GM12878 (cell line): ENCODE measurements around the gene HM13. TPM values are rescaled to one million over a fixed set of nuclear protein-coding genes. Genes with fewer than 3 reads are reported as not detected.

Experiments used
- ATAC-seq: fragments of 200-7000 bp; cut with Tn5 transposase; 3 replicates; pipeline ENCODE4 v1.9.1; 2020; ENCODE audit warnings: mild to moderate bottlenecking, moderate library complexity
- BruUV-seq: library from RNA; stranded (reverse); fragments of 400-500 nt; replicated peaks from 2 replicates; lab custom pipeline; 2021; lab: Mats Ljungman, UMichigan
- CTCF ChIA-PET: fragments of 300-600 bp; sonication (Branson Sonifier 250); formaldehyde crosslinking; extraction: SDS; loops from one replicate; lab custom pipeline; 2021; ENCODE audit warnings: inconsistent platforms; lab: Yijun Ruan, JAX
- POLR2A ChIA-PET: fragments of 350-600 bp; formaldehyde crosslinking; extraction: SDS; loops from one replicate; lab custom pipeline; 2021; ENCODE audit warnings: inconsistent platforms; lab: Charles Lee
- RAD21 ChIA-PET: fragments of 300-600 bp; sonication (Branson Sonifier 250); formaldehyde crosslinking; loops from one replicate; lab custom pipeline; 2023; ENCODE audit warnings: antibody characterized with exemption; ENCODE audit not compliant: unreplicated experiment; lab: Charles Lee
- SMC1A ChIA-PET: fragments of 300-600 bp; sonication (Branson Sonifier 250); formaldehyde crosslinking; loops from one replicate; lab custom pipeline; 2023; ENCODE audit not compliant: unreplicated experiment, uncharacterized antibody; lab: Charles Lee
- DNase-seq: peaks from one replicate; pipeline ENCODE4 v3.0.0-alpha.2; 2011; ENCODE audit warnings: low read depth, low spot score
- FAIRE-seq: peaks from 3 replicates; lab custom pipeline; 2011; peaks lifted over from hg19 to GRCh38; lab: Jason Lieb, UNC
- H2AFZ ChIP-seq: 2 replicates; pipeline ENCODE4 v1.6.0; 2011; ENCODE audit warnings: low read depth, low read length, control low read depth; ENCODE audit not compliant: control insufficient read depth
- H3K27ac ChIP-seq: 2 replicates; pipeline ENCODE4 v1.5.1; 2011; ENCODE audit warnings: control low read depth; ENCODE audit not compliant: control insufficient read depth, insufficient read depth
- H3K27me3 ChIP-seq, 2 experiments: replicated peaks in 1 of 2; 2 replicates each; pipeline versions ENCODE4 v1.6.0 to v1.6.1; 2011; ENCODE audit warnings: low read length in 1 of 2; ENCODE audit not compliant: control insufficient read depth in 2 of 2, insufficient read depth in 2 of 2
- H3K36me3 ChIP-seq, 2 experiments: 2 replicates each; pipeline ENCODE4 v1.5.1; 2011; ENCODE audit warnings: low read length in 1 of 2; ENCODE audit not compliant: control insufficient read depth in 2 of 2, insufficient read depth in 2 of 2
- H3K4me1 ChIP-seq: 2 replicates; pipeline ENCODE4 v1.6.1; 2011; ENCODE audit warnings: mild to moderate bottlenecking, low read length, moderate library complexity, mixed read lengths; ENCODE audit not compliant: control insufficient read depth, insufficient read depth
- H3K4me2 ChIP-seq: 2 replicates; pipeline ENCODE4 v1.6.0; 2011; ENCODE audit warnings: control low read depth; ENCODE audit not compliant: control insufficient read depth, insufficient read depth
- H3K4me3 ChIP-seq: fragments of 200-600 bp; sonication (generic); 2 replicates; pipeline ENCODE4 v1.5.1; 2016
- H3K79me2 ChIP-seq: 2 replicates; pipeline ENCODE4 v1.6.0; 2011; ENCODE audit warnings: low read length; ENCODE audit not compliant: control insufficient read depth, insufficient read depth
- H3K9ac ChIP-seq: 2 replicates; pipeline ENCODE4 v1.8.0; 2011; ENCODE audit warnings: low read length, control low read depth, mixed read lengths; ENCODE audit not compliant: control insufficient read depth, insufficient read depth
- H3K9me3 ChIP-seq: replicated peaks from 3 replicates; pipeline ENCODE4 v1.5.1; 2011; ENCODE audit warnings: mild to moderate bottlenecking, low read length; ENCODE audit not compliant: control insufficient read depth, insufficient read depth
- H4K20me1 ChIP-seq: 2 replicates; pipeline ENCODE4 v1.6.0; 2011; ENCODE audit not compliant: control insufficient read depth, insufficient read depth
- CREM ChIP-seq: IDR thresholded peaks from 2 replicates; pipeline ENCODE4 v1.6.1; 2014; ENCODE audit warnings: antibody characterized with exemption, low read depth
- GABPA ChIP-seq: IDR thresholded peaks from 2 replicates; pipeline ENCODE4 v1.6.1; 2014; ENCODE audit warnings: antibody characterized with exemption, low read depth, mild to moderate bottlenecking, inconsistent platforms
- IKZF2 ChIP-seq, 2 experiments: fragments of 450-650 bp; IDR thresholded peaks; 2 replicates each; pipeline ENCODE4 v1.6.1; 2017; ENCODE audit warnings: mild to moderate bottlenecking in 2 of 2, moderate library complexity in 2 of 2
- LARP7 ChIP-seq: fragments of 450-650 bp; IDR thresholded peaks from 2 replicates; pipeline ENCODE4 v1.6.1; 2017; ENCODE audit warnings: mild to moderate bottlenecking
- MEF2B ChIP-seq: fragments of 450-650 bp; IDR thresholded peaks from 2 replicates; pipeline ENCODE4 v1.6.1; 2018; ENCODE audit warnings: mild to moderate bottlenecking, moderate library complexity; ENCODE audit not compliant: partially characterized antibody, poor library complexity, severe bottlenecking
- MYB ChIP-seq: fragments of 150-350 bp; IDR thresholded peaks from 2 replicates; pipeline ENCODE4 v1.6.1; 2014; ENCODE audit warnings: mild to moderate bottlenecking, low read depth, low read length, borderline replicate concordance
- POU2F2 ChIP-seq: IDR thresholded peaks from 3 replicates; pipeline ENCODE4 v1.6.1; 2011; ENCODE audit warnings: low read depth, mild to moderate bottlenecking, low read length, borderline replicate concordance
- PRDM15 ChIP-seq: fragments of 450-650 bp; formaldehyde crosslinking; IDR thresholded peaks from 2 replicates; pipeline ENCODE4 v1.4.0; 2020; ENCODE audit warnings: mild to moderate bottlenecking, moderate library complexity
- RB1 ChIP-seq: fragments of 450-650 bp; formaldehyde crosslinking; IDR thresholded peaks from 2 replicates; pipeline ENCODE4 v1.6.1; 2017; ENCODE audit warnings: mild to moderate bottlenecking, borderline replicate concordance
- RCOR1 ChIP-seq: conservative IDR thresholded peaks from 2 replicates; pipeline ENCODE4 v1.6.1; 2012; ENCODE audit warnings: low read depth, low read length, improper control_type of control experiment
- SIN3A ChIP-seq: IDR thresholded peaks from 2 replicates; pipeline ENCODE4 v1.6.1; 2012; ENCODE audit warnings: low read depth, low read length, improper control_type of control experiment
- TAF1 ChIP-seq: IDR thresholded peaks from 2 replicates; pipeline ENCODE4 v1.6.1; 2011; ENCODE audit warnings: mild to moderate bottlenecking, low read depth, low read length, borderline replicate concordance
- ZNF207 ChIP-seq: fragments of 450-650 bp; IDR thresholded peaks from 2 replicates; pipeline ENCODE4 v1.6.1; 2014; ENCODE audit warnings: antibody characterized with exemption, mild to moderate bottlenecking, borderline replicate concordance
- WGBS: methylation state at CpG from one replicate; pipeline ENCODE4 v1.1.6; 2016; ENCODE audit warnings: low lambda C conversion rate; ENCODE audit not compliant: insufficient replicate concordance, insufficient coverage; ENCODE audit errors: missing lambda C conversion rate; 5-methylcytosine and 5-hydroxymethylcytosine counted together
- in situ Hi-C: fragments of 300-500 bp; cut with MboI; formaldehyde crosslinking; loops from 9 replicates; pipeline ENCODE4 v1.14.3; 2018; ENCODE audit warnings: mixed read lengths
- intact Hi-C: fragments of 100-400 bp; cut with micrococcal nuclease; formaldehyde crosslinking; loops from one replicate; pipeline ENCODE4 v1.14.2; 2022; ENCODE audit not compliant: unreplicated experiment
- polyA plus RNA-seq, 11 experiments: library from polyadenylated mRNA; depleted of rRNA in 4 of 11; unstranded in 6 of 11; stranded (reverse) in 5 of 11; fragments of >200 nt; fragmentation: Nextera tagmentation in 4 of 11; fragmentation: Illumina TruSeq in 1 of 11; extraction: Ambion mirVana in 4 of 11; extraction: Trizol in 1 of 11; gene quantifications; 1 replicate in 1 of 11; 2 replicates in 10 of 11; pipeline versions ENCODE4 v1.2.1 to v1.2.3, GENCODE V29; 2011 to 2016; ENCODE audit warnings: inconsistent platforms in 2 of 11, missing spikeins in 2 of 11, low read depth in 1 of 11
- total RNA-seq, 4 experiments: library from RNA; depleted of rRNA in 3 of 4; stranded (reverse); fragments of >200 nt in 3 of 4; fragmentation: Illumina TruSeq in 1 of 4; extraction: Trizol in 1 of 4; gene quantifications; 2 replicates each; pipeline versions ENCODE4 v1.2.1 to v1.2.3, GENCODE V29; 2013 to 2021

Gene HM13
- total and polyA plus RNA-seq, 10 of the 15 experiments (the other 5 are each of a cell fraction or from before 2014, with no cell fraction given) = 4.8 to 185 (median 81.7) TPM

DNA sequence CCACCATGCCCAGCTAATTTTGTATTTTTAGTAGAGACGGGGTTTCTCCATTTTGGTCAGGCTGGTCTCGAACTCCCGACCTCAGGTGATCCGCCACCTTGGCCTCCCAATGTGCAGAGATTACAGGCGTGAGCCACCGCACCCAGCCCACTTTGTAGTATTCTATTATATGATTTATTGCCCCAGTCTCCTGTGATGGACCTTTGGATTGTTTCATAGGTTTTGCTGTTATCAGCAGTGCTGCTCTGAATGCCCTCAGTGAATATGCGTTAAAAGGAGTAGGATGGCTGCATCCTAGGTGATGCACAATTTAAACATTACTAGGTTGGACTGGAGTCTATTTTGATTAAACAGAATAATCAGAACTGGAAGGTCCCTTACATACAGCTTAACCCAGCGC is 101.2 kb downstream of the HM13 start:
- no peaks in the 10 kb centered on the region for H4K20me1 ChIP-seq
- no peak for TF ChIP-seq MYB
- TF ChIP-seq SIN3A = no peak
- no peak for TF ChIP-seq IKZF2 (IDR thresholded peaks at IDR 0.05)
- no peak for TF ChIP-seq RB1
- TF ChIP-seq TAF1 = no peak
- TF ChIP-seq RCOR1 = no peak
- no peak for TF ChIP-seq POU2F2
- TF ChIP-seq PRDM15 (CRISPR knock-in tag) = no peak
- TF ChIP-seq ZNF207 = no peak
- TF ChIP-seq MEF2B = no peak
- TF ChIP-seq CREM = no peak
- no peak for TF ChIP-seq GABPA
- no peak for TF ChIP-seq LARP7
- ChIA-PET POLR2A (no interaction called here), RAD21 (interaction anchor here (1.0 kb wide), 1 partner anchor 47 kb away, joined by 3 read pairs; no protein-coding TSS in a partner anchor), SMC1A (no interaction called here), CTCF (interaction anchor here (18.6 kb wide), 1 partner anchor 51 kb away, joined by 958 read pairs; no protein-coding TSS in a partner anchor)
- no peak overlapping the region for H3K9ac ChIP-seq
- no peaks in the 10 kb centered on the region for H3K4me1 ChIP-seq
- ATAC-seq = no peak
- no peaks in the 10 kb centered on the region for H3K79me2 ChIP-seq
- no peak overlapping the region for H2AFZ ChIP-seq
- no peaks in the 10 kb centered on the region for H3K9me3 ChIP-seq
- H3K27ac ChIP-seq = no peak overlapping the region
- H3K4me3 ChIP-seq = no peak overlapping the region
- intact Hi-C loops = no loop called here
- in situ Hi-C loops = no loop called here
- no peaks in the 10 kb centered on the region for H3K36me3 ChIP-seq
- no peak for DNase-seq
- no peak for FAIRE-seq
- no TSS peak for BruUV-seq
- H3K4me2 ChIP-seq = no peak overlapping the region
- whole genome bisulfite sequencing = 82% methylated on average over 8 of the region's 8 CpGs
- no peaks in the 10 kb centered on the region for H3K27me3 ChIP-seq
